DMS153 (cell line): ENCODE results near the gene GIMAP5.
"Not testable (repeated sequence)": the region's sequence is repeated elsewhere in the genome, so short reads cannot be mapped to it uniquely, and the experiment has no call there.

Experiments
- DNase-seq: peaks from one replicate; lab custom pipeline; 2025; lab: John Stamatoyannopoulos, UW

GIMAP5 gene

GRCh38 chr7:150774131-150774530 is 36.9 kb downstream of the GIMAP5 start:
- DNase-seq: not testable (repeated sequence)

GRCh38 chr7:150778014-150778737 is 41.0 kb downstream of the GIMAP5 start:
- DNase-seq: no peak

- DNase-seq: peak; percentile 44
Measured at GRCh38 chr7:150778738-150779301, 41.6 kb downstream of the GIMAP5 start.

GRCh38 chr7:150780292-150780691 is 43.1 kb downstream of the GIMAP5 start:
- DNase-seq: no peak

- DNase-seq: no peak
Measured at GRCh38 chr7:150781103-150781502, 43.9 kb downstream of the GIMAP5 start.

DNA sequence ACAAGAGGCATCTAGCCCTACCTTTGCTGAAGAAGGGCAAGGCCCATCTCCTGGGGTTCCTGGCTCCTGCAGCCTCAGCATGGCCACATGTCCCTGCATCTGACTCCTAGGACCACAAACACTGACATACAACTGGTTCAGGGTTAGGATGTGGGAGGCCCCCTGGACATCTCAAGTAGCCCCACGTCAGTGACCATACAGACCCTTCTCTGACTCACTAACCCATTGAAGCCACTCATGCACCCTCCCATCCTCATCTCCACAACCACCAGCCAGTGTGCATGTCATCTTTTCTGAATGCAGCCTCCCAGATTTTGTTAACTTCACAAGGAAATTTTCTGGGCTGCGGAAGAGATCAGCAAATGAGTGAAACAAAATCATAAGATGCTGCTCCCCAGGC is 44.7 kb downstream of the GIMAP5 start:
- DNase-seq: no peak

GRCh38 chr7:150784120-150784736 is 47.0 kb downstream of the GIMAP5 start:
- peak; percentile 30 for DNase-seq

DNA sequence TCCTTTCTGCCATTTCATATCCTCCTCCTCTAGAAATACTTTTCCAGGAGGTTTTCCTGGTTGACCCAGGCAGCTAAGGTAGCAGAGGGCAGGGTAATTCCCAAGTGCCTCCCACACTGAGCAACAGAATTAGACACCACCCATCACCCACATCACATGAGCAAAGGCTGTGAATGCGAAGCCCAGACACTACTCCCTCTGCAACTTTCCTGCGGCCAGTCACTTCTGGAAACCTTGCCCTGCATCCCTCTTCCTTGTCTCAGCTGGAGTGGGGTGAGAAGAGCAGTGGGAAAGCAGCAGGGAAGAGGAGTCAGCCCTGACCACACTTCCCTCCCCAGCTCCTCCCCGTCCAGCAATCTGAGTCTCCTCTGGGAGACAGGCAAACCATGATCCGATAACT is 47.7 kb downstream of the GIMAP5 start:
- no peak for DNase-seq

- DNase-seq: peak; percentile 35
Measured at GRCh38 chr7:150787321-150788281, 50.4 kb downstream of the GIMAP5 start.

DNA sequence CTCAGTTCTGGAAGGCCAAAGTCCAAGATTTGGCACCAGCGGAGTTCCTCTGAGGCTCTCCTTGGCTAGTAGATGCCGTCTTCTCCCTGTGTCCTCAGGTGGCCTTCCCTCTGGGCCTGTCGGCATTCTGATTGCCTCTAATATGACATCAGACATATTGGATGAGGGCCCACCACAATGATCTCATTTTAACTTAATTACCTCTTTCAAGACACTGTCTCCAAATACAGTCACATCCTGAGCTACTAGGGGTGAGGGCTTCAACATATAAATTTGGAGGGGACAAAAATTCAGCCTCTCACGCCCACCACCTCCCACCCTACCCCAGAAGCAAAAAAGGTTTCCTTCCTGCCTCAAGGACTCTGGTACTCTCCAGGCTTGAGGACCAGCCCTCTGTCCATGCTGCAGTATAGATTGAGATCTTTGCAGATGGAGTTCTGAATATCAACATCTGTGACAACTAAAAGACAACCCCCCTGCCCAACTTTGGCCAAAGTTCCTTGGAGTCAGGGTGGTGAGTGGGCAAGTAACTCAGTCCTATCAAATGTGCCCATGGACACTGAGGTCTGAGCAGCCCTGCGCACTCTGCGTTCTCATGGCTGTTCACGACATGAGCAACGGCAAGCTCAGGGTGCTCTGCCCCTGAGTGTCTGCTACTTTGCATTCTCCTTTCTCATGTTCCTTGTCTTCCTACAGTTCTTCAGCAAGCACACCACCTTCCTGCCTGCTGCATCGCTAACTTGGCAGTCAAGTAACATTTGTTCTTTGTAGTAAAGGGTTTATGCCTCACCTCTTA is 51.5 kb downstream of the GIMAP5 start:
- DNase-seq: no peak

- DNase-seq: no peak
Measured at GRCh38 chr7:150790416-150791075, 53.3 kb downstream of the GIMAP5 start.

DNA sequence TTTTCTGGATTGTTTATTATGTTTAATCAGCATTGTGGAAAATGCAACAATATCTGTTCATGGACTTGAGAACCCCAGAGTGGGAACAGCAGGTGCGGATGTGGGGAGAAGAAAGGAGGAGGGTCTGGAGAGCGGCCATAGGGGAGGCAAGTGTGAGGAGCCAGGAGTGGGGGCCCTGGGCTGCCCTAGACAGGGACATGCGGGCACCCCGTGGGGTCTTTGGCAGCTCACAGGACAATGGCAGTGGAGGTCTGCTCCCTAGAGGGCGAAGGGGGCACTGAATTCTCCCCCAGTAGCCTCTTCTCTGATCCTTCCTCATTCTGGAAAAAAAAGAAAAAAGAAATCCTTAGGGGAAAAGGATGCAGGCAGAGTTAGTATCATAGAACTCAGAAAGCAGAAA is 54.1 kb downstream of the GIMAP5 start:
- DNase-seq: no peak

DNA sequence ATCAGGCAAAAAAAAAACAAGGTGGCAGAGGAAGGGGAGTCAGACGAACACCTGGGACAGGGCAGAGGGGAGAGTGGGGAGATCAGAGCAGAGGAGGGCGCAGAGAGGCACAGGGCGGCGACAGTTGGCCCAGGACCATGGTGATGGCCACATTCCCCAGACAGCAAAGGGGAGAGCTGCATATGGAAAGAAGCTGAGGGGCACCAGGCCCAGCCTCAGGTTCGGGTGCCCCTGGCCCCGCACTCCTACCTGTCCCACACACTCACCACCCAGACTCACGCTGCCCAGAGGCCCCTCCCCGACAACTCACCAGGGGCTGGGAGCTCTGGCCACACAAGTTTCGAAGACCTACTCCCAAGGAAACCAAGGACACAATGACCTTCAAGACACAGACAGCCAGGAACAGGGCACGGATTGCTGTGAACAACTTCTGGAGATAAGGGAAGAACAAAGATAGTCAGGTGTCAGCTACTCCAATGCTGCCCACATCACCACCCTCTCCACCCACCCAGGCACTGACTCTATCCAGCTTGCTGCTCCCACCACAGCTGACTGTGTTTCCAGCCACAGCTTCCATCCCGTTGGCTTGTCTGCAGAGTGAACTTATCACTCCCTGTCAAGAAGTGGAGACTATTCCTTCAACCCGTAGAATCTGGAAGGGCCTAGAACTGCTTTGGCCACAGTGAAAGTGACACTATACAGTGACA is 54.7 kb downstream of the GIMAP5 start:
- DNase-seq: no peak
